HG03442 (cell line): Measurements from ENCODE around the gene SMARCE1.
A peak's percentile ranks its signal among the peaks of the same experiment; 100 is the strongest.

Source experiments
- ATAC-seq: cut with Tn5 transposase; IDR thresholded peaks from one replicate; pipeline ENCODE4 v1.9.1; 2021; ENCODE audit warnings: mild to moderate bottlenecking, moderate library complexity; ENCODE audit not compliant: unreplicated experiment

Gene SMARCE1

DNA sequence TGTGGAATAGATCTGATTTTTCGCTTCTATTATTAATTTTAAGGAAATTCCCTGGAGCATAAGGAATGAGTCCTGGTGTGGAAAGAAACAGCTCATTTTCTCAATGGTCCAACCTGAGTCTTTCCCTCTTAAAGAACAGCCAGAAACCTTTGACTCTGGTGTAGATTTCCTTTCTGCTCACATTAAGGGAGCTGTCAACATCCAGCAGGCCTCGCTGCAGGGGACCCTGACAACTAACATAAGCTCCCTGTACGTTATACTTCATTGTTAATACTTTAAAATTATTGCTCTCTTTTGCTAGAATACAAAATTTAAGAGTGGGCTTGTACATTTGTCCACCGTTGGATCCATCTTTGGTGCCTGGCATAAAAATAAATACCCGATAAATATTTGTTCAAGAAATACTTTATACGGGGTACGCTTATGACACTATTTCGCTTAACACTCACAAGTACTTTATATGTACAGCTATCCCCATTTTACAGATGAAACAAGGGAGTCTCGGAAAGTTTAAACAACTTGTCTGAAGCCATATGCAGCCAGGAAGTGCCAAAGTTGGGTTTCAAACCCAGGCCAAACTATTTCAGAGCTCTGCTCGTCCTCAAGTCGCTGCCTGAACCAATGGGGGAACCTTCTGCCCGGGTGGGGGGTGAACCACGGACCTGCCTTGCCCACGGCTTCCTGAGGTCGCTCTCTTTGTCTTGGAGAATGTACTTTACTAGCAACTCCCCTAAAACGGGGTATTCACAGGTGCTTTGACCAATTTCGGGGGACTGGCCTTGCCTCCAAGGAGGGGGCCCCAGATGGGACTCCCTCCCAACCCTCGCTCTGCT, 611 bp downstream of the SMARCE1 start:
- ATAC-seq = peak; percentile 22

DNA sequence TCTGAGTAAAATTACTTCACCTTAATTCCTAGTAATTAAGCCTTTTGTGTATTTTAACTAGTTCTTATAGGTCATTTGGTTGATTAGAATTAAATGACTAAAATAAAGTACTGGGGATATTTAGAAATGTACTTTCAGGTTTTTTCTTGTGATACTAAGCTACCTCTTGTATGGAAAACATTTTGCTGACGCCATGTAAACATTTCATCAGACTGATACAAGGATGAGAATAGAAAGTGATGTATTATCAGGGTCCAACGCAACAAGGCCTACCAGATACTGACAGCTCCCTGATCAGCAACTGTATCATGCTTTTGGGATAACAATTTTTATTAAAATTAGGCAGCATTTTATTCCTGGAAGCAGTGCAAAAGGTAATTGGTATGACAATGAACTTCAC, 1.7 kb downstream of the SMARCE1 start:
- ATAC-seq = no peak

DNA sequence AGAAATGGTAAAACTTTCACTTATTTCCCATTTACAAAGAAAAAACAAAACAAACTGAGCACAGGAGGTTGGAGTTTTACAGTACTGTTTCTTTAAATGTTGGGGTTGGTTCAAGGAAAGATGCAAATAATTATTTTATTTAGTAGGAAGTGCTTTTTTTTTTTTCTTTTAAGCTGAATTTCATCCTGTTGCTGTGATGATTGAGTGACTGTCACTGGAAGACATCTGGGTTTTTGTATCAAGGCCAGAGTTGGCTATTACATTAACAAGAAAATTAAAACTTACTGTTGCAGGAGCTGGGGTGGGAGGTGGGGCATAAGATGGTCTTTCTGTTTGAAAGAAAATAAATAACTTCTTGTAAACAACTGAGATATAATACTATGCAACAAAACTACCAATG, 2.3 kb downstream of the SMARCE1 start:
- ATAC-seq = no peak

DNA sequence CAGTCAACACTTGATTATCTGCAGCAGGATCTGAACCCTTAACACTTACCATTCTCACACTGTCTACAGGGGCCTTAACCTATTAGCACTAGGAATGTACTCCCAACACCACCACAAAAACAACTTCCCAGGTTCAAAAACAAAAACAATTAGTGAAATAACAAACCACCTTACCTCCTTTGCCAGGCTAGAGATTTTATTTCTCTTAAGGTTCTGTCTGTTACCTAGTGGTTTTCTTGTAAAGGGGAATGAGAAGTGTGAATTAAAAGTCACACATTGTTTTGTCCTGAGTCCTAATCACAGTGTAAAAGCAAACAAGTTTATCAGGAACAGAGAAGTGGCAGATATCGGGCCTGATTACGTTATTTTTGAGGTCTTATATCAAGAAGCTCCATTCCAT, 9.7 kb downstream of the SMARCE1 start:
- no peak for ATAC-seq

DNA sequence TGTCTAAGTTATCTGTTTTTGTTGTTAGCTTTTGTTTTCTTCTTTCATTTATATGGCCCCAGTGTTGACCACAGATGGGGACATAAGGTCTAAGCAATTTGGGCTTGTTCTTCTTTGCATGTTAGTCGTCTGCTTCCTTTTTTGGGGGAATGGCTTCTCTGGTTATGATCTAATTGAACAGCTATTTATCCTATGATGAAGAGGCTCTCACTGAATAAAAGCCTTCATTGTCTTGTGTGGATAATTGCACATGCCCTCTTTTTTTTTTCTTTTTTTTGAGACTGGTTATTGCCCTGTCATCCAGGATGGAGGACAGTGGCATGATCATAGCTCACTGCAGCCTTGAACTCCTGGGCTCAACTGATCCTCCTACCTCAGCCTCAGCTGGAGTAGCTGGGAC, 13.7 kb downstream of the SMARCE1 start:
- no peak for ATAC-seq

DNA sequence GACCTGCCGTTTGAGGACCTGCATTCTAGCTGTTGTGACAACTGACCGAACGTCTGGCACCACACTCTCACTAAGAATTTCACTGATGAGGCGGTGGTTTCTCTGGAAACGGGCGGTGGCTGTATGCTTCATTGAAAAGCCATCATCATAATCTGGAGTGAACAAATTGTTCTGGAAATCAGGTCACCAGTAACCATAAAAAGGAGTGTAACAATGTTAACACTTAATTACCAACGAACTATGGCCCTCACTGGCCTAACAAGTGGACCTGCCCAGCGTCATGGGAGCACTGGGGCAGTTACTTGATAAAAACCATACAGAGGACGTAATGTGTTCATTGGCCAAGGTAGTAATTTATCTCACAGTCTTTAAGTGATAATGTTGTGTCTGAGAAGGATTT, 15.4 kb downstream of the SMARCE1 start:
- ATAC-seq = no peak

DNA sequence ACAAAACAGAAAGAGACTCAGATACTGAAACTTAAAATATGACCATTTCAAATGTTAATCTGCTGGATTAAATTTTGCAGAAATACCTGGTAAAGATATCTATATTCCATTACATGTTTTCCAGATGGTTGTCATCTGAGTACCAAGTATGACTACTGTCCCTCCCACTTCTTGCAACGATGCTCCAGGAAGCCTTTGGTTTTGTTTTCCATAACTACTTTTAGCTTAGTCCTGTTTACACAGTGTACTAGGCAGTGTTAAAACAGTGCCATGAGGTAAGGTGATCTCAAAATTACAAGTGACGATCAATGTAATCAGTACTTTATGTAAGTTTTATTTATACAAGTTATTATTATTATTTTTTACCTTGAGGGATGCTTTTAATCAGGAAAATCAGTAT, 17.8 kb downstream of the SMARCE1 start:
- ATAC-seq = no peak

DNA sequence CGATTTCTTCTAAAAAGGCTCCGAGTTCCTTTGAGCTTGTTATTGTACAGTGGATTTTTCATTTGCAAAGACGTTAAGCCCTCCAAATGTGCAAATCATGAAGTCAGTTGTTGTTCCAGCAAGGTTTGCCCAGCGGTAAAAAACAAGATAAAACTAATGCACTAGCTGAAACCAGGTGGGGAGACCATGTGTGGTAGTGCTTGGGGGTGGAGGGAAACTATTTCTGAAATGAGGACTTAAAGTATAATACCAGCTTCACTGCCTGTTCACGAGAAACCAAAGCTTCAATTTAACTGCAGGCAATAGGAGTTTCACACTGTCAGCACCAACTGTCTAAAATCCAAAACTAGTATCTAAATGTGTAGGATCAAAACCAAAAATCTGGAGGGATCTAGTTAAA, 22.3 kb downstream of the SMARCE1 start:
- ATAC-seq = no peak

DNA sequence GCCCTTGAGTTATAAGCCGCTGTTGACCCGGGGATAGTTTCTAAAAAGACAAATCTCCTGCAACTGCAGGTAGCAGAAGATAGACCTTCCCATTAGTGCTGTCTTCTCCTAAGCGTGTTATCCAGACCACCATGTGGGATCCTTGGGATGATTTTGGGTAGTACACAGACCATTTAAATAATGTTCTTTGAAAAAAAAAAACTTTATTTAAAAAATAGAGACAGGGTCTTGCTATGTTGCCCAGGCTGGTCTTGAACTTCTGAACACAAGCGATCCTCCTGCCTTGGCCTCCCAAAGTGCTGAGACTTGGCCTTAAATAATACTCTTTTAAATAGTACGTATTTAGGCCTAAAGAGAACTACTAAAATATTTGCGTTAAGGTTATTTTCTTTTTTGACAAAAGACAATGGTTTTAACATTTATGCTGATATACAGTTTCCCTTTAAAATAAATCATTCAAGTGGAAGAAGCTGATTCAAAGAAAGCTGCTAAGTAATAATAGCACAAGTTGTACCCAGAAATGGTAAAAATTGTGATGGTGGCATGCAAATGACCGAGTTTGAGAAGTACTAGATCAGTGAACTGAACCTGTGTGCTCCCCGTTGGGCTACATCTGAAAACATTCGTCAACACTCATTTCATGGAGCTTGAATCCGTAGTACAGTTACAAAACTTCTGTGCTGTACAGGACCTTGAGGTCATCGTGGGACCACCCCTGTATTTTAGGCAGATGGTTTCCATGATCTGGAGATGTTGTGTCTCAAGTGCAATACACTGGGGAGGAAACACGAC, 24.0 kb downstream of the SMARCE1 start:
- ATAC-seq = no peak

DNA sequence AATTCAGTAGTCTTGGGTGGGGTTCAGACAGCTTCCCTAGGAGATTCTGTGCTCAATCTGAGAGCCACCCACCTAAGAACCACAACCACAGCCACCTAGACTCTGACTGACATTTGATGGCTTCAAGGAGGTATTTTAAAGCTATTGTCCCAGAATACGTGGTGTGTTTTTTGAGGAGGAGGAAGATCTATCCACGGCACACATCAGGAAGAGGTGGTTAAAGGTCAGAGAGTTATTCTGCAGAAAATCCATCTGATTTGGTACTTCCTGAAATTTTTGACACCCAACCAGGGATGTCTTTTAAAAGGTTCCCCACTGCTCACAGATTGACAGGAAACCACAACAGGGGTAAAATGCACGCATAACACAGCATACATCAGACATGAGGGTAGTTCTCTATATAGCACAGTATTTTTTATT, 25.1 kb downstream of the SMARCE1 start:
- no peak for ATAC-seq

DNA sequence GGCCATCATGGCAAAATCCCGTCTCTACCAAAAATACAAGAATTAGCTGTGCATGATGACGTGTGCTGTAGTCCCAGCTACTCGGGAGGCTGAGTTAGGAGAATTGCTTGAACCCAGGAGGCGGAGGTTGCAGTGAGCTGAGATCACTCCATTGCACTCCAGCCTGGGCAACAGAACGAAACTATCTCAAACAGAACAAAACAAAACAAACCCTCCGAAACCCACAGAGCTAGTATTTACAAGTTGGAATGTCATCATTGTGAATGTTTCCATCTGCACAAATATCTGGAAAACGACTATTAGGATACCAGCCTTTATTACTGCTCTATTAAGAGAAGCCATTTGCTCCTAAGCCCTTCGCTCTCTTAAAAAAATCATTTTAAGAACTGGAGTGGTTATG, 26.0 kb downstream of the SMARCE1 start:
- no peak for ATAC-seq

DNA sequence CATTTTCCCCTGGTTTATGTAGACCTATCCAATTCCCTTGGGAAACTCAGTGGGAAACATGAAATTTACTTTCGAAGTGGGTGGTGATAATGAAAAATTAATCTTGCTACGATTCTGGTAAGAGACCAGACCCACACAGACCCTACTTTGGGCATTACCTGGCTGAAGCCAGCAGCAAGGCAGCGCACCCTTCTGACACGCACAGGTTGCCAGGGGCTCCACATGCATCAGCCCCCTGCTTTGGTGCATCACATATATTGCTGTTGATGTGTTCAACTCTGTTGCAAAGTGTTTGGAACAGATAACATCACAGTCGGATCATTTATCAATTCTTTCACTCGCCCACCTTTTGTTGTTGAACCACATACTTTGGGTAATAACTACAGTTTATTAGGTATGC, 26.6 kb downstream of the SMARCE1 start:
- ATAC-seq = no peak

DNA sequence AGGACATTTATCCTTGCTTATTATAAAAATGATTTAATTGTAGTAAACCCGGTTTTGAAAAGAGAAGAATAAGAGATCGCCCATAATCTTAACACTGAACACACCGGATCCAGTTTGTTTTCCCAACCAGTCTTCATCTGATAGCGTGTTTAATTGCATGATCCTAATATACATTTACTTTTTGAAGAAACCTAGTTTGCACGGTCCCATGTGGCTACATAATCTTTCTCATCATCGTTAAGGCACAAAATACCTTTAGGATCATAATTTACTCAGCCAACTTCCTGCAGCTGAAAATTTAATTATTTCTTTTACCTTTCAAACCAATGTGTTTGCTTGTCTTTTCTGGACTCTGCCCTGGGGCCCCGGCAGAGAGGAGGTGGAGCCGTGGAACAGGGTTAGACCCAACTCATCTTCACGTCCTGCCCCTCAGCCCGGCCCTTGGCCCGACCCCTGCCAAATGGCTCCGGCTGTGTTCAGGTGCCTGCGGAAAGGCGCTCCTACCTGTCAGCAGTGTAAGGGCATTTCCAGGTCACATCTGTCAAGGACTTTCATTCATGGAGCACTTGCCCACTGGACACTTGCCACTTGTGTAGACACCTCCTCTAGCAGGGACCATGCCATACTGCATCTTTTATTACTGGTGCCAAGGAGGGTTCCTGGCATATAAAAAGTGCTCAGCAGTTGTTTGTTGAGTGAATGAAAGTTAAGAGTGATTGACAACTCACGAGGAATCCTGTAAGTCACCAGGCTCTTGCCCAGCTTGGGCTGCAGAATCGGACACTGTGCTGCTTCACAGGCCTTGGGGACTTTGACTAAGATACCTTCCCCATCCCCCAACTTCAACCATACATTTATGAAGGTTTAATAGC, 28.6 kb downstream of the SMARCE1 start:
- no peak for ATAC-seq

DNA sequence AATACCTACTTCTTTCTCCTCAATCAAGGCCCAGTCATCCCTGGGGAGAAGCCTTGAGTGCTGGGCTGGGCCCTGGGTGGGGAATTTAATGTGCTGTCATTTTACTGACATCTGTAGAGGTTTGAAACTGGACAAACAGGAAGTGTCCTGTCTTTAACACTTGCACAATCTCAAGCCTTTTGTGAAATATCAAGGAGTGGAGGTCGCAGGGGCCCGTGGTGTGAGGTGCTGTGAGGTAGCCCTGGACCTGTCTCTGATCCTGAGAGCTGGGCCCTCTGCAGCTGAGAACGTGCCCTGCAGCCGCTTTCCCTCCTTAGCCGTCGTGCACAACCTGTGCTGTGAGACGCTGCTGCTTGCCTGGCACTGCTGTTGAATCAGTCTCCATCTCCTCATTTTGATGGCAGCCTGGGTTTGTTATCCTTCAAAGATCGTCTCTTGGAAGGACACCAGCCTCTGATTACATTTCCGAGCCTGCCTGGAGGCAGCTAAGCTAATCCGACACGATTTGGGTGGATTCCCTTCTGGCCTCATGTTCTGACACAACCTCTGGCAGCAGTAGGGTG, 29.9 kb downstream of the SMARCE1 start:
- ATAC-seq = no peak

DNA sequence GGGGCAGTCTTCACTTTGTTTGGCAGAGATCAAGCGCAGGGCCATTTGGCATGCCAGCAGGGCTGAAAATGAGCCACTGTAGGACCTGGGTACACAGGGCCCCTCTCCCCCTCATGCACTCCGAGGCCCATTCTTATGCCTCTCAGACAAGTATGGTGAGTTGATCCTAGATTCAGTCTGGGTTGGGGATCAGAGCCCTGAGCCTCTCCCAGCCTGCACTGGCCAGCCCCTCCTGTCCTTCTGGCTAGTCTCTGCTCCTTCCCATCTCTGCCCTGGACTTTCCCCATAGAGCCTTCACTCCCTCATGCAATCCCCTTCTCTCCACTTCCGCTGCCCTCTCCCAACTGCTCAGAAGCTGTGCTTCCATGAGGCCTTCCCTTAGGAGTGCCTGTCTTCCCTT, 31.0 kb downstream of the SMARCE1 start:
- no peak for ATAC-seq

DNA sequence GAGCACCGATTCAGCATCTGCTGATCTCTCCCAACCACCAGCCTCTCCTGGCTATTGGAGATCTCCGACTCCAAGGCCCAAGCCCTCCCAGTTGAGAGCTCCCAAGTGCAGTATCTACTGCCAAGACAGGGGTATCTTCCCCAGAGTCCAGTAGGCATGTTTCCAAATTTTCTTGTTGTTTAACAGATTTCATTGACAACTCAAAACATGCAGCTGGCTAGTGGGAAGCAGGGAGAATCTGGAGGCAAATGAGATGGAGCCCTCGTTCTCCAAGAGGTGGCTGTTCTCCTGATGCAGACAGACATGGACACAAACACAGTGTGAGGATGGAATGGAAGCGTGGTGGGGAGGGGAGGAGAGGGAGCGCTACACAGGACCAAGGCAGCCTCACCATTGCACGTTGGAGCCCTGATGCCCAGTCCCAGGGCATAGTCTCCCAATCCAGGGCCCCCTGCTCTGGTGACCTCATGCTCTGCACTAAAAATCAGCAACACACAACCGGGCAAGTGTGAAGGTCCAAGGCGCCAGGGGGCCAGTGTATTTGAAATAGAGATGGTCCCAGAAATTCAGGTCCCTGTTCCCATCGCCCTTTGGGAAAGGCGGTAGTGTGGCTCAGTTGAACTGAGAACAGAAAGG, 31.7 kb downstream of the SMARCE1 start:
- ATAC-seq = no peak

DNA sequence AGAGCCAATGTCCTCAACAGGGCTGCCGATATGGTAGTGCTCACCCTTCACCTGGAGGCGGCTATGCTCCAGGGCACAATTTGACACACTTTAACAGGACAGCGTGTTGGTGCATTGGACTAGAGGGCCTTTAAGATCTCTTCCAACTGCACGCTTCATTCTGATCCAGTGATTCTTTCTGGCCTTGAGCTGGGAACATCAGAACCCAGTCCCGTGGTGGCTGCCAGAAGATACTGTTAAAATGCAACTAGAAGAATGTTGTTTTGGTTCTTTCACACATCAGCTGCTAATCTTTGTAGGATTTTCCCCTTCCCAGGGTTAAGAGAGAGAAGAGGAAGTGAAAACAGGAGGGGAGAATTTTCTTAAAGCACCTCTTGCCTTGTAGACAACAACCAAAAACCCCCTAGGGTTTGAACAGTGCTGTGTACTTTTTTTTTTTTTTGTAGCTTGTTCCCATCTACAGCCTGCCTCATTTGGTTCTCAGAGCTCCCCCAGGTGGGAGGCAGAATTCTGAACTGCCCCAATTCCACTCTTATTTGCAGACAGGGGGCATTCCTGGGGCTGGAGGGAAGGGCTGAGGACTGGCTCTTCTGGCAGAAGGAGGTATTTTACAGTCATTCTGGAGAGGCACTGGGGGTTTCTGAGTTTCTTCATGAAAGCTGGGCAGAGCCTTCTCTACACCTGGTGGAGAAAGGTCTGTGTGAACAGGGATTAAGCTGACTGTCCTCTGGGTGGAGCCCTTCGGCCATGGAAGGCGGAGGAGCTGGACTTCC, 32.4 kb downstream of the SMARCE1 start:
- ATAC-seq = peak; percentile 60

DNA sequence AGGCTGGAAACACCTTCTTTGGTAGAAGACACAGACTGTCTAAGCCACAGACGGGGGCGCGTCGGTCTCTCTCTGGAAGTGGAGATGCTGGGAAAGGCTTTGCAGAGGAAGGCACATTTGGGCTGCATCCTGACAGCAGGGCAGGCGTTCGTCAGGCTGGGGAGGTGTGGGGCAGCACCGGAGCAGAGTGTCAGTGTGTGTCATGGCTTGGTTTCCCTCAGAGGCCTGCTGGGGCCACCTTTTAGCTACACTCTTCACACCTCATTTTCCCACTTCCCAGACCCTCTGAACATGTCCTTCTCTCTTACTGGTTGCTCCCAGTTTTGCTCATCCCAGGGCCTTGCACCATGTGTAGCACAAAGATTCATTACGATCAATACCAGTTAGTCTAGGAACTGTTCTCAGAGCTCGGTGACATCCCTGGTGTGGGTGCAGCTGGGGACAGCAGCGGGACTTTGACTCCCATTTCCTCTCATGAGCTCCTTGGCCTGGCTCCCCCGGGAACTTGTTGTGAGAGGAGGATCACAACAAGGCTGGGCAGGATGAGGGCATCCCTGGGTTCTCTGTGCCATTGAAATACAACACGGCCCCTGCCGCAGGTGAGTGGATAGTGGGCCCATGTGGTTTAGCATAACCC, 33.1 kb downstream of the SMARCE1 start:
- ATAC-seq = no peak

DNA sequence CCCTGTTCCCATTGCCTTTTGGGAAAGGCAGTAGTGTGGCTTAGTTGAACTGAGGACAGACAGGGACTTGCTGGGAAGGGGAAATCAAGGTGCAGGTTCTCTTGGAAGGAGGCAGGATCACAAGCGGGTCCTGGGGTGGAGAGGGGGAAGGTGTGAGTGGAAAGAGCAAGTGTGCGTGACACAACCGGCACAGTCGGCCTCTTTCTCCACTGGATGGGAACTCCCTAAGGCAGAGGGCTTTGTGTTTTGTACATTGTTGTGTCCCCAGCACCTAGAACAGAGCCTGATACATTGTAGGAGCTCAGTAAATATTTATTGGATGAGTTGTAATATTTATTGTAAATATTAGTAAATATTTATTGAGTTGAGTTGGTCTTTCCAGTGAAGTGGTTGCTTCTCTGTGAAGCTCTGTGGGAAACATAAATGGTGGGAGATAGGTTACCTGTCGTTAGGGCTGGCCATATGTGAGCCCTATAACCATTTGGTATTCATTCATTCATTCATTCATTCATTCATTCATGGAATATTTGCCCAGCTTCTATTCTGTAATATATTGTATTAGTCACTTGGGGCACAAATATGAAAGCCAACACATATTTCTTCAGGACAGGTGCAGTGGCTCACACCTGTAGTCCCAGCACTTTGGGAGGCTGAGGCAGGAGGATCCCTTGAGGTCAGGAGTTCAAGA, 34.0 kb downstream of the SMARCE1 start:
- ATAC-seq = no peak
